Measurements from ENCODE around the gene POM121L12.

POM121L12 gene

DNA sequence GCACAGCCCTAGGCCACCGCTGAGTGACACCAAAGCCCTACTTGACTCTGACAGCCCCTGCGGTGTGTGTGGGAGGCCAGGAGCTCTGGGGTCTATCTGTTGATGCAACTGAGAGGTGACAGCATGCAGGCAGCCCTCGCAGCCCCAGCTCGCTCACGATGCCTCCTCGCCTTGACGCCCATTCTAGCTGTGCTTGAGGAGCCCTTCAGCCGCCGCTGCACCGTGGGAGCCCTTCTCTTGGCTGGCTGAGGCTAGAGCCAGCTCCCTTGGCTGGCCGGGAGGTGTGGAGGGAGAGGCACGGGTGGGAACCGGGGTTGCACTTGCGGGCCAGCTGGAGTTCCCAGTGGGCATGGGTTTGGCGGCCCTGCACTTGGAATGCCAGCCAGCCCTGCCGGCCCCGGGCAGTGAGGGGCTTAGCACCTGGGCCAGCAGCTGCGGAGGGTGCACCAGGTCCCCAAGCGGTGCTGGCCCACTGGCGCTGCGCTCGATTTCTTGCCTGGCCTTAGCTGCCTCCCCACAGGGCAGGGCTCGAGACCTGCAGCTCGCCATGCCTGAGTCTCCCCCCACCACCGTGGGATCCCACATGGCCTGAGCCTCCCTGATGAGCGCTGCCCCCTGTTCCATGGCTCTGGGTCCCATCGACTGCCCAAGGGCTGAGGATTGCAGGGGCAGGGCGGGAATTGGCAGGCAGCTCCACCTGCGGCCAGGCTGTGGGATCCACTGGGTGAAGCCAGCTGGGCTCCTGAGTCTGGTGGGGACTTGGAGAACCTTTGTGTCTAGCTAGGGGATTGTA is 31.6 kb upstream of the POM121L12 start:
- H3K4me3 ChIP-seq (ENCODE audit: low read length), result no peak overlapping the region
- no peaks in the 10 kb centered on the region for H3K4me1 ChIP-seq (ENCODE audit: control insufficient read depth, low read length)
- no peaks in the 10 kb centered on the region for H4K20me1 ChIP-seq (ENCODE audit: control insufficient read depth, insufficient read depth, low read depth, low read length)
- H3K27me3 ChIP-seq (ENCODE audit: control insufficient read depth, low read length), result no peaks in the 10 kb centered on the region
- H3F3A ChIP-seq (ENCODE audit: control insufficient read depth, insufficient read depth), result no peaks in the 10 kb centered on the region
- no peaks in the 10 kb centered on the region for H3K36me3 ChIP-seq (ENCODE audit: control insufficient read depth, low read length)
- H3K79me2 ChIP-seq (ENCODE audit: control insufficient read depth, low read length), result no peaks in the 10 kb centered on the region
- H3K9me3 ChIP-seq (ENCODE audit: control insufficient read depth, insufficient read depth, low read length), result peaks cover 28% of the 10 kb centered on the region; the same call in 1 of the 2 replicates
- H3K4me2 ChIP-seq (ENCODE audit: low read length), result no peak overlapping the region
- no peak for TF ChIP-seq EZH2phosphoT487 (IDR thresholded peaks at IDR 0.05; ENCODE audit: borderline replicate concordance, low read length)
- TF ChIP-seq, protein P1, sequence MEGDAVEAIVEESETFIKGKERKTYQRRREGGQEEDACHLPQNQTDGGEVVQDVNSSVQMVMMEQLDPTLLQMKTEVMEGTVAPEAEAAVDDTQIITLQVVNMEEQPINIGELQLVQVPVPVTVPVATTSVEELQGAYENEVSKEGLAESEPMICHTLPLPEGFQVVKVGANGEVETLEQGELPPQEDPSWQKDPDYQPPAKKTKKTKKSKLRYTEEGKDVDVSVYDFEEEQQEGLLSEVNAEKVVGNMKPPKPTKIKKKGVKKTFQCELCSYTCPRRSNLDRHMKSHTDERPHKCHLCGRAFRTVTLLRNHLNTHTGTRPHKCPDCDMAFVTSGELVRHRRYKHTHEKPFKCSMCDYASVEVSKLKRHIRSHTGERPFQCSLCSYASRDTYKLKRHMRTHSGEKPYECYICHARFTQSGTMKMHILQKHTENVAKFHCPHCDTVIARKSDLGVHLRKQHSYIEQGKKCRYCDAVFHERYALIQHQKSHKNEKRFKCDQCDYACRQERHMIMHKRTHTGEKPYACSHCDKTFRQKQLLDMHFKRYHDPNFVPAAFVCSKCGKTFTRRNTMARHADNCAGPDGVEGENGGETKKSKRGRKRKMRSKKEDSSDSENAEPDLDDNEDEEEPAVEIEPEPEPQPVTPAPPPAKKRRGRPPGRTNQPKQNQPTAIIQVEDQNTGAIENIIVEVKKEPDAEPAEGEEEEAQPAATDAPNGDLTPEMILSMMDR (IDR thresholded peaks at IDR 0.05; ENCODE audit: low read depth, low read length, poor library complexity, severe bottlenecking), result no peak
- H3K27ac ChIP-seq (ENCODE audit: low read depth, low read length), result no peak overlapping the region
- H3K9me2 ChIP-seq (replicated peaks; ENCODE audit: control insufficient read depth, low read length), result no peaks in the 10 kb centered on the region

DNA sequence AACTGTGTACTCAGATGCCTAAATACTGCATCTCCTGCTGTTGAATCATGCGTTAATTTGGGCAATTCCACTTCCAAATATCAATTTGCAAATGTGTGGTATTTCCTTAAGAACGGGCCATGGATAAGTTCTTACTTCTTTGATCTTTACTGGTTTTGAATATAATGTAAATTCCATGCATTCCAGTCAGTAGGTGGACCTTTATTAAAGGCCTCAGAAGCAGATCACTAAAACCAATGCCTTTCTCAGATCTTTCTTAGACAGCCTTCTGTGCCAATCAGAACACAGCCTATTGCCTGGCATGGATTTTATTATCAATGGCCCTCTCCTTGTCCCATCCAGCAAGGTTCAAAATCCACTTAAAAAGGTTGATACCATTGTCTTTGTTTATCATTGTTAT is 21.5 kb upstream of the POM121L12 start:
- Histone ChIP-seq H3K4me1 (ENCODE audit: control insufficient read depth, low read length) (no peaks in the 10 kb centered on the region), H3K36me3 (ENCODE audit: control insufficient read depth, low read length) (no peaks in the 10 kb centered on the region), H4K20me1 (ENCODE audit: control insufficient read depth, insufficient read depth, low read depth, low read length) (no peaks in the 10 kb centered on the region), H3K4me3 (ENCODE audit: low read length) (no peak overlapping the region), H3K9me2 (replicated peaks; ENCODE audit: control insufficient read depth, low read length) (no peaks in the 10 kb centered on the region; the same call in none of the 2 replicates), H3K9me3 (ENCODE audit: control insufficient read depth, insufficient read depth, low read length) (peaks cover 15% of the 10 kb centered on the region; the same call in 1 of the 2 replicates), H3K27ac (ENCODE audit: low read depth, low read length) (no peak overlapping the region), H3K79me2 (ENCODE audit: control insufficient read depth, low read length) (no peaks in the 10 kb centered on the region), H3K4me2 (ENCODE audit: low read length) (no peak overlapping the region), H3F3A (ENCODE audit: control insufficient read depth, insufficient read depth) (no peaks in the 10 kb centered on the region), H3K27me3 (ENCODE audit: control insufficient read depth, low read length) (no peaks in the 10 kb centered on the region)
- TF ChIP-seq, protein P1 (IDR thresholded peaks at IDR 0.05; ENCODE audit: low read depth, low read length, poor library complexity, severe bottlenecking), result no peak
- TF ChIP-seq EZH2phosphoT487 (IDR thresholded peaks at IDR 0.05; ENCODE audit: borderline replicate concordance, low read length), result no peak

DNA sequence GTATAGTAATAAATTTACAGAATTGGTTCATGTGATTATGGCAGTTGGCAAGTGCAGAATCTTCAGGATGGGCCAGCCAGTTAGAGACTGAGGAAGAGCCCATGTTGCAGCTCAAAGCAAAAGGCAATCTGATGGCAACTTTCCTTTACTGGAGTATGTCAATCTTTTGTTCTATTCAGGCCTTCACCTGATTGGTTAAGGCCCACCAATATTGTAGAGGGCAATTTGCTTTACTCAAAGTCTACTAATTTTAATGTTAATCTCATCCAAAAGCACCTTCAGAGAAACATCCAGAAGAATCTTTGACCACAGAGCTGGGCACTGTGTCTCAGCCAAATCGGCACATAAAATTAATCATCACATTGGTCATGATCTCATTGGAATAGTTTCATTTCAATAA is 20.0 kb upstream of the POM121L12 start:
- H3K4me3 ChIP-seq (ENCODE audit: low read length), result no peak overlapping the region
- H3K4me2 ChIP-seq (ENCODE audit: low read length), result no peak overlapping the region
- H3K27me3 ChIP-seq (ENCODE audit: control insufficient read depth, low read length), result no peaks in the 10 kb centered on the region
- no peaks in the 10 kb centered on the region for H3K36me3 ChIP-seq (ENCODE audit: control insufficient read depth, low read length)
- TF ChIP-seq EZH2phosphoT487 (IDR thresholded peaks at IDR 0.05; ENCODE audit: borderline replicate concordance, low read length), result no peak
- TF ChIP-seq, protein P1 (IDR thresholded peaks at IDR 0.05; ENCODE audit: low read depth, low read length, poor library complexity, severe bottlenecking), result no peak
- peaks cover 15% of the 10 kb centered on the region; the same call in 1 of the 2 replicates for H3K9me3 ChIP-seq (ENCODE audit: control insufficient read depth, insufficient read depth, low read length)
- no peak overlapping the region for H3K27ac ChIP-seq (ENCODE audit: low read depth, low read length)
- no peaks in the 10 kb centered on the region for H3K4me1 ChIP-seq (ENCODE audit: control insufficient read depth, low read length)
- H3K9me2 ChIP-seq (replicated peaks; ENCODE audit: control insufficient read depth, low read length), result no peaks in the 10 kb centered on the region; the same call in none of the 2 replicates
- H3K79me2 ChIP-seq (ENCODE audit: control insufficient read depth, low read length), result no peaks in the 10 kb centered on the region
- H3F3A ChIP-seq (ENCODE audit: control insufficient read depth, insufficient read depth), result no peaks in the 10 kb centered on the region
- H4K20me1 ChIP-seq (ENCODE audit: control insufficient read depth, insufficient read depth, low read depth, low read length), result no peaks in the 10 kb centered on the region
